Smooth muscle cell (in vitro differentiated cells): Measurements from ENCODE around the gene ACSS3. TPM values are rescaled to one million over a fixed set of nuclear protein-coding genes. Genes with fewer than 3 reads are reported as not detected.

Experiments
- DNase-seq: peaks from one replicate; lab custom pipeline; 2025; ENCODE audit not compliant: unreplicated experiment; lab: John Stamatoyannopoulos, UW
- H2AFZ ChIP-seq: fragments of 200-600 bp; sonication (generic); 2 replicates; pipeline ENCODE4 v1.6.0; 2016; ENCODE audit warnings: antibody characterized with exemption, low read depth, mild to moderate bottlenecking
- H3F3A ChIP-seq: fragments of 200-600 bp; sonication (generic); 2 replicates; pipeline ENCODE4 v1.6.0; 2017; ENCODE audit warnings: antibody characterized with exemption, low read depth
- H3K27ac ChIP-seq: fragments of 200-600 bp; sonication (generic); 2 replicates; pipeline ENCODE4 v1.5.1; 2016; ENCODE audit warnings: low read depth, mild to moderate bottlenecking
- H3K27me3 ChIP-seq: fragments of 200-600 bp; sonication (generic); 2 replicates; pipeline ENCODE4 v1.6.1; 2016; ENCODE audit warnings: low read depth, mild to moderate bottlenecking
- H3K36me3 ChIP-seq: fragments of 200-600 bp; sonication (generic); 2 replicates; pipeline ENCODE4 v1.5.1; 2016; ENCODE audit warnings: low read depth
- H3K4me1 ChIP-seq: fragments of 200-600 bp; sonication (generic); 2 replicates; pipeline ENCODE4 v1.5.1; 2016; ENCODE audit warnings: low read depth
- H3K4me2 ChIP-seq: fragments of 200-600 bp; sonication (generic); 2 replicates; pipeline ENCODE4 v1.6.0; 2016; ENCODE audit warnings: mild to moderate bottlenecking
- H3K4me3 ChIP-seq: fragments of 200-600 bp; sonication (generic); 2 replicates; pipeline ENCODE4 v1.5.1; 2016; ENCODE audit warnings: mild to moderate bottlenecking
- H3K79me2 ChIP-seq: fragments of 200-600 bp; sonication (generic); 2 replicates; pipeline ENCODE4 v1.6.0; 2016; ENCODE audit warnings: low read depth, mild to moderate bottlenecking
- H3K9ac ChIP-seq: fragments of 200-600 bp; sonication (generic); 2 replicates; pipeline ENCODE4 v1.6.0; 2016; ENCODE audit warnings: low read depth
- H3K9me3 ChIP-seq: fragments of 200-600 bp; sonication (generic); replicated peaks from 2 replicates; pipeline ENCODE4 v1.5.1; 2016; ENCODE audit warnings: low read depth
- H4K20me1 ChIP-seq: fragments of 200-600 bp; sonication (generic); 2 replicates; pipeline ENCODE4 v1.6.0; 2016; ENCODE audit warnings: low read depth
- WGBS: methylation state at CpG from one replicate; pipeline ENCODE4 v1.1.7; 2016; ENCODE audit warnings: low lambda C conversion rate; 5-methylcytosine and 5-hydroxymethylcytosine counted together
- polyA plus RNA-seq: library from polyadenylated mRNA; unstranded; fragments of >200 nt; fragmentation: Nextera tagmentation; extraction: Ambion mirVana; gene quantifications from 2 replicates; pipeline ENCODE4 v1.2.1, GENCODE V29; 2016
- total RNA-seq: library from RNA; depleted of rRNA; stranded (reverse); fragments of >200 nt; gene quantifications from 2 replicates; pipeline ENCODE4 v1.2.3, GENCODE V29; 2014
- TF ChIP-seq, protein P1 (sequence below): fragments of 200-600 bp; sonication (generic); IDR thresholded peaks from 2 replicates; pipeline ENCODE4 v1.5.1; 2017; ENCODE audit warnings: borderline replicate concordance, mild to moderate bottlenecking, antibody characterized with exemption; ENCODE audit not compliant: insufficient read depth, poor library complexity, severe bottlenecking

Gene ACSS3
- total and polyA plus RNA-seq, 2 experiments from 2014 or later = 6.4 to 8.0 TPM

- H3K9me3 ChIP-seq = no peaks in the 10 kb centered on the region
- H3K9ac ChIP-seq = no peak overlapping the region
- TF ChIP-seq, protein P1, sequence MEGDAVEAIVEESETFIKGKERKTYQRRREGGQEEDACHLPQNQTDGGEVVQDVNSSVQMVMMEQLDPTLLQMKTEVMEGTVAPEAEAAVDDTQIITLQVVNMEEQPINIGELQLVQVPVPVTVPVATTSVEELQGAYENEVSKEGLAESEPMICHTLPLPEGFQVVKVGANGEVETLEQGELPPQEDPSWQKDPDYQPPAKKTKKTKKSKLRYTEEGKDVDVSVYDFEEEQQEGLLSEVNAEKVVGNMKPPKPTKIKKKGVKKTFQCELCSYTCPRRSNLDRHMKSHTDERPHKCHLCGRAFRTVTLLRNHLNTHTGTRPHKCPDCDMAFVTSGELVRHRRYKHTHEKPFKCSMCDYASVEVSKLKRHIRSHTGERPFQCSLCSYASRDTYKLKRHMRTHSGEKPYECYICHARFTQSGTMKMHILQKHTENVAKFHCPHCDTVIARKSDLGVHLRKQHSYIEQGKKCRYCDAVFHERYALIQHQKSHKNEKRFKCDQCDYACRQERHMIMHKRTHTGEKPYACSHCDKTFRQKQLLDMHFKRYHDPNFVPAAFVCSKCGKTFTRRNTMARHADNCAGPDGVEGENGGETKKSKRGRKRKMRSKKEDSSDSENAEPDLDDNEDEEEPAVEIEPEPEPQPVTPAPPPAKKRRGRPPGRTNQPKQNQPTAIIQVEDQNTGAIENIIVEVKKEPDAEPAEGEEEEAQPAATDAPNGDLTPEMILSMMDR = no peak
- H3K27ac ChIP-seq = no peak overlapping the region
- H3F3A ChIP-seq = no peaks in the 10 kb centered on the region
- no peak for DNase-seq
- no peaks in the 10 kb centered on the region for H3K27me3 ChIP-seq
- no peaks in the 10 kb centered on the region for H3K4me1 ChIP-seq
- H4K20me1 ChIP-seq = no peaks in the 10 kb centered on the region
- no peaks in the 10 kb centered on the region for H3K36me3 ChIP-seq
- no peak overlapping the region for H2AFZ ChIP-seq
- no peak overlapping the region for H3K4me2 ChIP-seq
- WGBS = 91% methylated on average over 3 of the region's 3 CpGs
- H3K79me2 ChIP-seq = no peaks in the 10 kb centered on the region
- no peak overlapping the region for H3K4me3 ChIP-seq
Measured at GRCh38 chr12:81231574-81232368, 153.9 kb downstream of the ACSS3 start.

DNA sequence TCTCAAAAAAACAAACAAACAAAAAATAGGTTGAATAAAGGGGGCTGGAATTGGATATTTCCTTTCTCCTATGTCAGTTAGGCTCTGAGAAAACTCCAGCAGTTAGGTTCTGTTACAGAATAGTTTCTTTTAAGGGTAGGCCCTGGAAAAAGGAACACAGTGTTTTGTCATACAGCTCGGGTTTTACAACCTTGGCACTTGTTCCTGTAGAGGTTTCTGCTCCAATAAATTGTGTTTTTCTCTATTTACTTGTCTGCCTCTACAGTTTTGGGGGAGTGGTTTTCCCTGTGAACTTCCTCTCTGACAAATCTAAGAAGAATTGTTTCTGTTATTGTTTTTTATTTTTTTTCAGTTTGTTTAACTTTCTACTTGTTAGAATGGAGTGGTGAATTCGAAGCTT is 167.6 kb downstream of the ACSS3 start:
- DNase-seq = no peak
- no peak overlapping the region for H3K4me2 ChIP-seq
- no peak overlapping the region for H3K4me3 ChIP-seq
- H3K27me3 ChIP-seq = no peaks in the 10 kb centered on the region
- H3K4me1 ChIP-seq = peaks cover 13% of the 10 kb centered on the region
- H3K27ac ChIP-seq = no peak overlapping the region
- H2AFZ ChIP-seq = peak overlapping the region; percentile 15
- H3K79me2 ChIP-seq = no peaks in the 10 kb centered on the region
- no peaks in the 10 kb centered on the region for H3K36me3 ChIP-seq
- WGBS = 87% methylated on average over 2 of the region's 2 CpGs
- TF ChIP-seq, protein P1 = no peak
- H4K20me1 ChIP-seq = no peaks in the 10 kb centered on the region
- H3F3A ChIP-seq = no peaks in the 10 kb centered on the region
- H3K9ac ChIP-seq = no peak overlapping the region
- H3K9me3 ChIP-seq = no peaks in the 10 kb centered on the region

GRCh38 chr12:81245907-81246570 is 168.2 kb downstream of the ACSS3 start:
- H3K9me3 ChIP-seq = no peaks in the 10 kb centered on the region
- no peaks in the 10 kb centered on the region for H4K20me1 ChIP-seq
- TF ChIP-seq, protein P1 = no peak
- no peak overlapping the region for H3K4me3 ChIP-seq
- H3K79me2 ChIP-seq = no peaks in the 10 kb centered on the region
- peak overlapping the region; percentile 15 for H2AFZ ChIP-seq
- DNase-seq = no peak
- H3K36me3 ChIP-seq = no peaks in the 10 kb centered on the region
- no peak overlapping the region for H3K9ac ChIP-seq
- 39% methylated on average over 4 of the region's 4 CpGs for WGBS
- H3K27me3 ChIP-seq = no peaks in the 10 kb centered on the region
- no peaks in the 10 kb centered on the region for H3F3A ChIP-seq
- no peak overlapping the region for H3K27ac ChIP-seq
- H3K4me2 ChIP-seq = no peak overlapping the region
- H3K4me1 ChIP-seq = peaks cover 13% of the 10 kb centered on the region
